LNCaP clone FGC (cell line): ENCODE results near the gene OR2C3.

Experiments used
- DNase-seq: peaks from one replicate; pipeline ENCODE4 v3.0.0-alpha.2; 2011; ENCODE audit warnings: low read depth
- H3K4me3 ChIP-seq: 2 replicates; pipeline ENCODE4 v1.5.1; 2011; ENCODE audit warnings: mild to moderate bottlenecking, low read depth, low read length, control low read depth
- TF ChIP-seq, protein P1 (sequence below): IDR thresholded peaks from 2 replicates; pipeline ENCODE4 v1.5.1; 2012; ENCODE audit warnings: mild to moderate bottlenecking; ENCODE audit not compliant: control insufficient read depth, insufficient read depth; ENCODE audit errors: extremely low read depth

The OR2C3 gene

GRCh38 chr1:247518613-247518891, 17.7 kb downstream of the OR2C3 start:
- TF ChIP-seq, protein P1, sequence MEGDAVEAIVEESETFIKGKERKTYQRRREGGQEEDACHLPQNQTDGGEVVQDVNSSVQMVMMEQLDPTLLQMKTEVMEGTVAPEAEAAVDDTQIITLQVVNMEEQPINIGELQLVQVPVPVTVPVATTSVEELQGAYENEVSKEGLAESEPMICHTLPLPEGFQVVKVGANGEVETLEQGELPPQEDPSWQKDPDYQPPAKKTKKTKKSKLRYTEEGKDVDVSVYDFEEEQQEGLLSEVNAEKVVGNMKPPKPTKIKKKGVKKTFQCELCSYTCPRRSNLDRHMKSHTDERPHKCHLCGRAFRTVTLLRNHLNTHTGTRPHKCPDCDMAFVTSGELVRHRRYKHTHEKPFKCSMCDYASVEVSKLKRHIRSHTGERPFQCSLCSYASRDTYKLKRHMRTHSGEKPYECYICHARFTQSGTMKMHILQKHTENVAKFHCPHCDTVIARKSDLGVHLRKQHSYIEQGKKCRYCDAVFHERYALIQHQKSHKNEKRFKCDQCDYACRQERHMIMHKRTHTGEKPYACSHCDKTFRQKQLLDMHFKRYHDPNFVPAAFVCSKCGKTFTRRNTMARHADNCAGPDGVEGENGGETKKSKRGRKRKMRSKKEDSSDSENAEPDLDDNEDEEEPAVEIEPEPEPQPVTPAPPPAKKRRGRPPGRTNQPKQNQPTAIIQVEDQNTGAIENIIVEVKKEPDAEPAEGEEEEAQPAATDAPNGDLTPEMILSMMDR = no peak
- H3K4me3 ChIP-seq = no peak overlapping the region
- no peak for DNase-seq

DNA sequence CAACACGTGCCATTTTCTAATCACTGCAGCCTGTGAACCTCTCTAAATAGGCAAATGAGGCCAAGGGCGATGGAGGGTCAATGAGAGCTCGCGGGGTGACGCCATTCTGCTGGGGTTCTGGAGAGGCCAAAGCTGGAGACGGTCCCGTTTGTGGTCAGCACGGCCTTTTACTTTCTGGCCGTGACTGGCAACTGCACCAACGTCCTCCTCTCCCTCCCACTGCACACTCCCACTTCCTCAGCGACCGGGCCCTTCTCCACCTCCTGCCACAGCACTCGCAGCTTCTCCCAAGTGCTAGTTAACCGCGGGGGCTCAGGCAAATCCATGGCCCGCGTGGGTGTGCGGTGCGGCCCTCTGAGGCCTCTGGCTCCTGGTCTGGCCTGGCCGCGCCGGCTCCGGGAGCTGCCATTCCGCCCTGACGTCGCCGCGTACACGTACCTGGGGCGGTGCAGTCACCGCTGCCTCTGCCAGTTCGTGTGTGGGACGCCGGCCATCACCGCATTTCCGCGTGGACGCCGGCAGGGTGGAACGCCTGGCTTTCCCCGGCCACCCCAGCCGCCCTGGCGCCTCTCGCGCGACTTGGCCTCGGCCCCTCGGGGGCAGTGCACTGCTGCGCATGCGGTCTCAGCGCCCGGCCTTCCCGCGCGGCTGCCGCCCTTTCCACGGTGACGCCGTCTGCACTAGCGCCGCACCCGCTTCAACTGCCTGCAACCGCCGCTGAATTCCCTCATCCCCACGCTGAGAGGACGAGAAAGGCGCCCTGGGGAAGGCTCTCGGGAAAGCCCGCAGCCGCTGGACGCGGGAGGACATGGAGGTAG, 18.2 kb downstream of the OR2C3 start:
- DNase-seq = no peak
- no peak overlapping the region for H3K4me3 ChIP-seq
- TF ChIP-seq, protein P1 = no peak

GRCh38 chr1:247506831-247507230, 29.4 kb downstream of the OR2C3 start:
- no peak overlapping the region for H3K4me3 ChIP-seq
- TF ChIP-seq, protein P1 = no peak
- DNase-seq = no peak

GRCh38 chr1:247500865-247501264, 35.4 kb downstream of the OR2C3 start:
- DNase-seq = no peak
- TF ChIP-seq, protein P1 = no peak
- no peak overlapping the region for H3K4me3 ChIP-seq

DNA sequence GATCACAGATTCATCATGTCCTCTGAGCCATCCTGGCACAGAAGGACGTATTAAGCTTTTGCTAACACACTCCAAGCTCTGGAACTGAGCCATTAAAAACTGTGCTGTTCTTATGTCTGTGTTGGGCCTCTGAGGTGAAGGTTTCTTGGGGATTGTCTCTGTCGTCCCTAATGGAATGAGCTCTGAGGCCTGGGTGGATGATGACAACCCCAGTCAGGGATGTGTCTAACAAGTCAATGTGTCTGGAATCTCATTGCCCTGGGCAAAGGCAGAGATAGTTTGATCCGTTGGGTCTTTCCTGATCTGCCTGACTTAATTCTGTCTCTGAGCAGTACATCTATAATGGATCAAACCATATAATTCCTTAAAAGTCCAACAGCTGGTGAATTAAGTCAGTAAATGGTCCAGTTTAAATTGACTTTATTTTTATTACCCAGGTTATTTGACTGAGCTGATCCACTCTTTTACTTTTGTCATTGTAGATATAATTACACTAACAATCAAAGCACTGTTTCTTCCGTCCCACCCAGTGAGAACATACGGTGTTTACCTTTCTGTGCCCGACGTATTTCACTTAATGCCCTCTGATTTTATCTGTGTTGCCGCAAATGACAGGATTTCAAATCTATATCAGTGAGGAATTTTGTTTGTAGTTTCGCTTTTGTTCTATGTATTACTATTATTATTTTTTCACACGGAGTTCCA, 39.5 kb downstream of the OR2C3 start:
- H3K4me3 ChIP-seq = no peak overlapping the region
- no peak for DNase-seq
- TF ChIP-seq, protein P1 = no peak

- DNase-seq = no peak
- no peak overlapping the region for H3K4me3 ChIP-seq
- TF ChIP-seq, protein P1 = no peak
Observed at GRCh38 chr1:247494767-247495166, 41.5 kb downstream of the OR2C3 start.
